HepG2 (cell line): ENCODE data around the gene SLC34A3. TPM values are rescaled to one million over a fixed set of nuclear protein-coding genes. Genes with fewer than 3 reads are reported as not detected.

ENCODE experiments used
- ATAC-seq: fragments of 200-7000 bp; cut with Tn5 transposase; 3 replicates; pipeline ENCODE4 v1.9.1; 2020; ENCODE audit warnings: mild to moderate bottlenecking, moderate library complexity
- BruUV-seq: library from RNA; stranded (reverse); fragments of 400-500 nt; replicated peaks from 2 replicates; lab custom pipeline; 2021; lab: Mats Ljungman, UMichigan
- CTCF ChIA-PET: fragments of 300-600 bp; formaldehyde crosslinking; extraction: SDS; loops from one replicate; lab custom pipeline; 2021; ENCODE audit warnings: low total read pairs, inconsistent platforms, low intra/inter-chr PET ratio; lab: Yijun Ruan, JAX
- POLR2A ChIA-PET: fragments of 350-600 bp; sonication (Branson Sonifier 250); formaldehyde crosslinking; loops from one replicate; lab custom pipeline; 2020; ENCODE audit warnings: antibody characterized with exemption, inconsistent platforms; lab: Yijun Ruan, JAX
- DNase-seq: peaks from one replicate; pipeline ENCODE4 v3.0.0-alpha.2; 2015; ENCODE audit warnings: low spot score
- FAIRE-seq: peaks from 3 replicates; lab custom pipeline; 2011; peaks lifted over from hg19 to GRCh38; lab: Jason Lieb, UNC
- H2AFZ ChIP-seq: one replicate; pipeline ENCODE4 v1.6.1; 2011; ENCODE audit warnings: low read length, inconsistent platforms
- H3K27ac ChIP-seq: fragments of 300-600 bp; 3 replicates; pipeline ENCODE4 v1.8.0; 2011; ENCODE audit warnings: mixed run types, mild to moderate bottlenecking, mixed read lengths, low read length, inconsistent platforms; ENCODE audit not compliant: insufficient read depth; ENCODE audit errors: extremely low read length
- H3K27me3 ChIP-seq, 2 experiments: fragments of 200-600 bp in 1 of 2; 2 replicates in 1 of 2; 3 replicates in 1 of 2; pipeline versions ENCODE4 v1.6.0 to v1.8.0; 2011; ENCODE audit warnings: low read length in 2 of 2, mild to moderate bottlenecking in 2 of 2, moderate library complexity in 2 of 2, inconsistent platforms in 1 of 2; ENCODE audit not compliant: insufficient read depth in 2 of 2, control insufficient read depth in 1 of 2
- H3K36me3 ChIP-seq, 2 experiments: fragments of 200-600 bp in 1 of 2; replicated peaks in 1 of 2; 2 replicates in 1 of 2; 3 replicates in 1 of 2; pipeline versions ENCODE4 v1.5.1 to v1.8.0; 2011; ENCODE audit warnings: low read length in 2 of 2, inconsistent platforms in 1 of 2; ENCODE audit not compliant: insufficient read depth in 2 of 2, control insufficient read depth in 1 of 2
- H3K4me1 ChIP-seq: 2 replicates; pipeline ENCODE4 v1.5.1; 2012; ENCODE audit warnings: low read length, inconsistent platforms; ENCODE audit not compliant: insufficient read depth
- H3K4me2 ChIP-seq: 2 replicates; pipeline ENCODE4 v1.6.0; 2011; ENCODE audit warnings: low read depth, low read length, inconsistent platforms
- H3K4me3 ChIP-seq, 3 experiments: fragments of 200-600 bp in 1 of 3; sonication (generic), shearing (Covaris generic) in 1 of 3; replicated peaks in 1 of 3; 2 replicates each; pipeline ENCODE4 v1.5.1; 2011 to 2016; ENCODE audit warnings: low read length in 3 of 3, inconsistent platforms in 2 of 3, low read depth in 2 of 3, mild to moderate bottlenecking in 2 of 3, control low read depth in 1 of 3, mixed read lengths in 1 of 3; ENCODE audit not compliant: insufficient read depth in 1 of 3
- H3K79me2 ChIP-seq: one replicate; pipeline ENCODE4 v1.6.1; 2011; ENCODE audit warnings: low read length, inconsistent platforms; ENCODE audit not compliant: insufficient read depth
- H3K9ac ChIP-seq: 2 replicates; pipeline ENCODE4 v1.6.0; 2011; ENCODE audit warnings: mild to moderate bottlenecking, low read depth, low read length, inconsistent platforms; ENCODE audit not compliant: insufficient read depth
- H3K9me3 ChIP-seq: 2 replicates; pipeline ENCODE4 v1.5.1; 2012; ENCODE audit warnings: mild to moderate bottlenecking, low read length
- H4K20me1 ChIP-seq: 2 replicates; pipeline ENCODE4 v1.6.0; 2011; ENCODE audit warnings: inconsistent platforms, mild to moderate bottlenecking, low read length, moderate library complexity; ENCODE audit not compliant: insufficient read depth
- ZBTB33 ChIP-seq: sonication (generic); formaldehyde crosslinking; IDR thresholded peaks from 2 replicates; pipeline ENCODE4 v1.4.0; 2020; ENCODE audit warnings: missing genetic modification reagents
- ZNF225 ChIP-seq: sonication (generic); formaldehyde crosslinking; IDR thresholded peaks from 2 replicates; pipeline ENCODE4 v1.4.0; 2020; ENCODE audit warnings: mild to moderate bottlenecking, missing genetic modification reagents
- WGBS: methylation state at CpG from one replicate; pipeline ENCODE4 v1.1.6; 2017; ENCODE audit warnings: low lambda C conversion rate; 5-methylcytosine and 5-hydroxymethylcytosine counted together
- in situ Hi-C: cut with HindIII; loops from 2 replicates; pipeline ENCODE4 v1.10.0; 2017; ENCODE audit warnings: low pct_unique_long_range_greater_than_20kb; ENCODE audit not compliant: extremely low pct_ligation_motif_present
- intact Hi-C: fragments of 100-400 bp; cut with micrococcal nuclease; formaldehyde crosslinking; loops from one replicate; pipeline ENCODE4 v1.10.0; 2022; ENCODE audit not compliant: unreplicated experiment
- polyA plus RNA-seq, 8 experiments: library from polyadenylated mRNA; depleted of rRNA in 3 of 8; stranded (reverse) in 7 of 8; unstranded in 1 of 8; fragments of >200 nt; fragmentation: Illumina TruSeq in 4 of 8; extraction: Trizol in 4 of 8; gene quantifications; 2 replicates each; pipeline versions ENCODE4 v1.2.1 to v1.2.3, GENCODE V29; 2011 to 2016; ENCODE audit warnings: low read depth in 4 of 8, missing spikeins in 1 of 8, mixed read lengths in 1 of 8; ENCODE audit not compliant: insufficient read depth in 1 of 8
- total RNA-seq, 5 experiments: library from RNA; depleted of rRNA; stranded (reverse); fragments of >200 nt; fragmentation: Illumina TruSeq; extraction: Trizol; gene quantifications; 2 replicates each; pipeline ENCODE4 v1.2.3, GENCODE V29; 2016; ENCODE audit warnings: low read depth in 1 of 5

The SLC34A3 gene
- total and polyA plus RNA-seq, 2 of the 13 experiments (the other 11 are each of a cell fraction or from before 2014, with no cell fraction given): 0.07 to 1.0 TPM

GRCh38 chr9:137279741-137280473 is 49.2 kb downstream of the SLC34A3 start:
- ChIA-PET CTCF (no interaction called here), POLR2A (interaction anchor here (0.6 kb wide), 1 partner anchor 130 kb away, joined by 3 read pairs; no protein-coding TSS in a partner anchor)
- over 99% methylated on average over 21 of the region's 41 CpGs for WGBS
- Histone ChIP-seq H3K4me3 (no peak overlapping the region), H3K9me3 (no peaks in the 10 kb centered on the region), H3K9ac (no peak overlapping the region), H2AFZ (no peak overlapping the region), H4K20me1 (no peaks in the 10 kb centered on the region), H3K79me2 (peaks cover 6% of the 10 kb centered on the region), H3K27ac (no peak overlapping the region), H3K36me3 (peaks cover 0 to 7% of the 10 kb centered on the region in 2 experiments; a peak in 2 of 5 replicates), H3K4me2 (no peak overlapping the region), H3K27me3 (no peaks in the 10 kb centered on the region; a peak in 1 of 5 replicates), H3K4me1 (peaks cover 21% of the 10 kb centered on the region)
- TF ChIP-seq ZNF225 (CRISPR knock-in tag): no peak
- TF ChIP-seq ZBTB33 (CRISPR knock-in tag): 0 out of 2 replicates have a peak, but pooled peaks have one; percentile 6
- ATAC-seq: no peak
- in situ Hi-C loops (loop anchor here (10.0 kb wide), 1 partner anchor 245 kb away; no protein-coding TSS in a partner anchor), intact Hi-C loops (no loop called here)
- TSS peak; percentile 23 for BruUV-seq
- no peak for FAIRE-seq
- DNase-seq: no peak
